ENCODE data around the gene HPDL. TPM values are rescaled to one million over a fixed set of nuclear protein-coding genes. Genes with fewer than 3 reads are reported as not detected.
A peak's percentile ranks its signal among the peaks of the same experiment; 100 is the strongest.
"Not testable (repeated sequence)": the region's sequence is repeated elsewhere in the genome, so short reads cannot be mapped to it uniquely, and the experiment has no call there.

HPDL gene
- 1 to 10 TPM in 2 of 4 donors, under 1 TPM in 1, not detected in 1; 0.16 to 2.3 (median 1.1) TPM for total RNA-seq

DNA sequence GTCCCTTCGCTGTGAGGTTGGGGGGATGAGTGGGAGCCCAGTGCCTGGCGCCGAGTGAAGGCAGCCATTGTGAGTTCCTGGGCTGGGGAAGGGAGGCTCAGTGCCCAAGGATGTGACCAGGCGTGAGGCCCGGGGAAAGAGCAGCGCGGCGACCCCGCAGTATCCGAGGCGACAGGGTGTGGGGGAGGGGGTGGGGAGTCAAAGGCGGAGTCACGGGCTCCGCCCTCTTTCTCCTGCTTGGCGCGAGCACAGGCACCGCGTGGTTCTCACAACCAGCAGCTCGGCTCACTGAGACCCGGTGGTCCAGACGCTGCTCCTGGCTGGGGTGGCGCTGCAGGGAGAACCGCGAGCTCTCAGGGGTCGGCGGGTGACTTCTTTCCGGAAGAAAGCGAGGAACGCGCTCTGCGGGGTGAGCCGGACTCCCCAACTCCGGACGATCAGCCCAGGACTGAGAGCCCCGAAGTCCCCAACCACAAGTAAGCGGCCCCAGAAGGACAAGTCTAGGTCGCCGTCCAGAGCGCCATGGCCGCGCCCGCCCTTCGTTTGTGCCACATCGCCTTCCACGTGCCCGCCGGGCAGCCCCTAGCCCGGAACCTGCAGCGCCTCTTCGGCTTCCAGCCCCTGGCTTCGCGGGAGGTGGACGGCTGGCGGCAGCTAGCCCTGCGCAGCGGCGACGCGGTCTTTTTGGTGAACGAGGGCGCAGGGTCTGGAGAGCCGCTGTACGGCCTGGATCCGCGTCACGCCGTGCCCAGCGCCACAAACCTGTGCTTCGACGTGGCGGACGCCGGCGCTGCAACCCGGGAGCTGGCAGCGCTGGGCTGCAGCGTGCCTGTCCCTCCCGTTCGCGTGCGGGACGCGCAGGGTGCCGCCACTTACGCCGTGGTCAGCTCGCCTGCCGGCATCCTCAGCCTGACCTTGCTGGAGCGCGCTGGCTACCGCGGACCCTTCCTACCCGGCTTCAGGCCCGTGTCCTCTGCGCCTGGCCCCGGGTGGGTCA lies at the start of gene HPDL:
Gene HPDL (plus strand): TSS at position 269 of the 997 bp plus-strand sequence. CDS start 254 bp downstream, at position 523.
- ATAC-seq (peak; percentile 85 to 87), DNase-seq (peak; percentile 38 to 66)
- in situ Hi-C loops (cut with MboI; ENCODE audit: low sequenced_read_pairs in 4 of 4) (no loop called here), intact Hi-C loops (cut with DNase I; ENCODE audit: low total_unique reads) (no loop called here)
- Histone ChIP-seq H3K9me3 (no peaks in the 10 kb centered on the region), H3K4me1 (peaks cover 5 to 23% of the 10 kb centered on the region in 2 donors), H3K4me3 (peak within 1 kb of the TSS; percentile 66 to 72 (median 70)), H3K27me3 (no peaks in the 10 kb centered on the region), H3K27ac (peak within 1 kb of the TSS in 3 of 4 donors; percentile 5 to 33 (median 30)), H3K36me3 (peaks cover 0 to 19% of the 10 kb centered on the region in 2 donors)
- peak; percentile 24 to 47 for TF ChIP-seq POLR2A (IDR thresholded peaks at IDR 0.05)
- TF ChIP-seq, protein P1, sequence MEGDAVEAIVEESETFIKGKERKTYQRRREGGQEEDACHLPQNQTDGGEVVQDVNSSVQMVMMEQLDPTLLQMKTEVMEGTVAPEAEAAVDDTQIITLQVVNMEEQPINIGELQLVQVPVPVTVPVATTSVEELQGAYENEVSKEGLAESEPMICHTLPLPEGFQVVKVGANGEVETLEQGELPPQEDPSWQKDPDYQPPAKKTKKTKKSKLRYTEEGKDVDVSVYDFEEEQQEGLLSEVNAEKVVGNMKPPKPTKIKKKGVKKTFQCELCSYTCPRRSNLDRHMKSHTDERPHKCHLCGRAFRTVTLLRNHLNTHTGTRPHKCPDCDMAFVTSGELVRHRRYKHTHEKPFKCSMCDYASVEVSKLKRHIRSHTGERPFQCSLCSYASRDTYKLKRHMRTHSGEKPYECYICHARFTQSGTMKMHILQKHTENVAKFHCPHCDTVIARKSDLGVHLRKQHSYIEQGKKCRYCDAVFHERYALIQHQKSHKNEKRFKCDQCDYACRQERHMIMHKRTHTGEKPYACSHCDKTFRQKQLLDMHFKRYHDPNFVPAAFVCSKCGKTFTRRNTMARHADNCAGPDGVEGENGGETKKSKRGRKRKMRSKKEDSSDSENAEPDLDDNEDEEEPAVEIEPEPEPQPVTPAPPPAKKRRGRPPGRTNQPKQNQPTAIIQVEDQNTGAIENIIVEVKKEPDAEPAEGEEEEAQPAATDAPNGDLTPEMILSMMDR (IDR thresholded peaks at IDR 0.05 in 4 of 5, conservative IDR thresholded peaks at IDR 0.05 in 1 of 5) = no peak

DNA sequence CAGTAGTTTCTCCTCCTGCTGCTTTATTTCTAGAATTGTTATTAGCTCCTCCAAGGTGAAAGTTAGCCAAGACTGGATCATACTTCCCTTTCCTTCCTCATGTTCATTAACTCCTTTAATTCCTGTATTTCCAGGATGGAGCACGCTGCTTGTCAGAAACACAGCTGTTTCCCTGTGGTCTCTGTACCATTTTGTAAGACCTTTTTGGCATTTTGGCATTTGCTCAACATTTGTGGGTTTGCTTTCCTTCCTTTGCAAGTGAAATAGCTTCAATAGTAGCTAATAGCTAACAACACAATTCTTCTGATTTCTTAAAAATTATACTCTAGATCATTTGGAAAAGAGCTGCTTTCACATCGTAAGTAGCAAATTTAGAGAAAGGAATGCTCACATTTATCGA lies 44.3 kb upstream of the HPDL start:
- no peak for TF ChIP-seq POLR2A (IDR thresholded peaks at IDR 0.05)
- TF ChIP-seq, protein P1 (IDR thresholded peaks at IDR 0.05 in 4 of 5, conservative IDR thresholded peaks at IDR 0.05 in 1 of 5) = no peak
- no peak for DNase-seq
- no peak overlapping the region for H3K4me3 ChIP-seq
- no peak overlapping the region for H3K27ac ChIP-seq
- H3K36me3 ChIP-seq = no peaks in the 10 kb centered on the region
- no peaks in the 10 kb centered on the region for H3K27me3 ChIP-seq
- no peak for ATAC-seq
- no peaks in the 10 kb centered on the region for H3K9me3 ChIP-seq
- in situ Hi-C loops (cut with MboI; ENCODE audit: low sequenced_read_pairs in 4 of 4) = no loop called here
- H3K4me1 ChIP-seq = no peaks in the 10 kb centered on the region
- intact Hi-C loops (cut with DNase I; ENCODE audit: low total_unique reads) = no loop called here

DNA sequence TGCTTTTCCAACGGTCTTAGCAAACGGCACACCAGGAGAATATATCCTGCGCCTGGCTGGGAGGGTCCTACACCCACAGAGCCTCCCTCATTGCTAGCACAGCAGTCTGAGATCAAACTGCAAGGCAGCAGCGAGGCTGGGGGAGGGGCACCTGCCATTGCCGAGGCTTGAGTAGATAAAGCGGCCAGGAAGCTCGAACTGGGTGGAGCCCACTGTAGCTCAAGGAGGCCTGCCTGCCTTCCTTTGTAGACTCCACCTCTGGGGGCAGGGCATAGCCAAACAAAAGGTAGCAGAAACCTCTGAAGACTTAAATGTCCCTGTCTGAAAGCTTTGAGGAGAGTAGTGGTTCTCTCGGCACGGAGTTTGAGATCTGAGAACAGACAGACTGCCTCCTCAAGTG lies 41.8 kb upstream of the HPDL start:
- DNase-seq; H3K9me3 ChIP-seq; ATAC-seq; H3K36me3 ChIP-seq; H3K27ac ChIP-seq; H3K4me3 ChIP-seq; intact Hi-C loops (cut with DNase I; ENCODE audit: low total_unique reads); in situ Hi-C loops (cut with MboI; ENCODE audit: low sequenced_read_pairs in 4 of 4); H3K27me3 ChIP-seq; H3K4me1 ChIP-seq: not testable (repeated sequence)

DNA sequence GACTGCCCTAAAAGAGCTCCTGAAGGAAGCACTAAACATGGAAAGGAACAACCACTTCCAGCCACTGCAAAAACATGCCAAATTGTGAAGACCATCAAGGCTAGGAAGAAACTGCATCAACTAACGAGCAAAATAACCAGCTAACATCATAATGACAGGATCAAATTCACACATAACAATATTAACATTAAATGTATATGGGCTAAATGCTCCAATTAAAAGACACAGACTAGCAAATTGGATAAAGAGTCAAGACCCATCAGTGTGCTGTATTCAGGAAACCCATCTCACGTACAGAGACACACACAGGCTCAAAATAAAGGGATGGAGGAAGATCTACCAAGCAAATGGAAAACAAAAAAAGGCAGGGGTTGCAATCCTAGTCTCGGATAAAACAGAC lies 40.2 kb upstream of the HPDL start:
- H3K9me3 ChIP-seq; intact Hi-C loops (cut with DNase I; ENCODE audit: low total_unique reads); DNase-seq; H3K4me3 ChIP-seq; H3K27me3 ChIP-seq; H3K36me3 ChIP-seq; in situ Hi-C loops (cut with MboI; ENCODE audit: low sequenced_read_pairs in 4 of 4); ATAC-seq; H3K27ac ChIP-seq; H3K4me1 ChIP-seq: not testable (repeated sequence)

DNA sequence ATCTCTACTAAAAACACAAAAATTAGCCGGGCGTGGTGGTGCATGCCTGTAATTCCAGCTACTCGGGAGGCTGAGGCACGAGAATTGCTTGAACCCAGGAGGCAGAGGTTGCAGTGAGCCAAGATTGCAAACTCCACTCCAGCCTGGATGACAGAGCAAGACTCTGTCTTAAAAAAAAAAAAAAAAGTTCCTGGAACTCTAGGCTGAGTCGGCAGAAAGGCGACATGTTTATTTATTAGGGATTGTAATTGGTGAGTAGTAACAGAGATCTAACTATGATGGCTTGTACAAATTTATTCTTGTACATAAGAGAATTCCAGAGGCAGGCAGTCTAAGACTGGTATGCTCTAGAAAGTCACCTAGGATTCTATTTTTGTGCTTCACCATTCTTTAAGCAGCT lies 35.7 kb upstream of the HPDL start:
- H3K9me3 ChIP-seq; H3K27me3 ChIP-seq; ATAC-seq; intact Hi-C loops (cut with DNase I; ENCODE audit: low total_unique reads); H3K4me3 ChIP-seq; in situ Hi-C loops (cut with MboI; ENCODE audit: low sequenced_read_pairs in 4 of 4); H3K27ac ChIP-seq; DNase-seq; H3K4me1 ChIP-seq; H3K36me3 ChIP-seq: not testable (repeated sequence)

DNA sequence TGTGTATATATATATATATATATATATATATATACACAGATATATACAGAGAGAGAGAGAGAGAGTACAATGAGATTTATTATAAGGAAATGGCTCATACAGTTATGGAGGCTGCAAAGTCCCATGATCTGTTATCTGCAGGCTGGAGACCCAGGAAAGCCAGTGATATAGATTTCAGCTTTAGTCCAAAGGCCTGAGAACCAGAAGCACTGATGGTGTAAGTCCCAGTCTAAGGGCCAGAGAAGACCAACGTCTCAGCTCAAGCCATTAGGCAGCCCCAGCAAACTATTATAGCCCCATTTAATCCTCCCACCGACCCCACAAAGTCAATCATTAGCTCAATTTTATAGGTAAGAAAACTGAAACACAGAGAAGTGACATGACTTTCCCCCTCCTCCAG lies 35.0 kb upstream of the HPDL start:
- intact Hi-C loops (cut with DNase I; ENCODE audit: low total_unique reads) = no loop called here
- DNase-seq = no peak
- H3K27me3 ChIP-seq = no peaks in the 10 kb centered on the region
- H3K4me3 ChIP-seq = no peak overlapping the region
- H3K4me1 ChIP-seq = no peaks in the 10 kb centered on the region
- H3K9me3 ChIP-seq = no peaks in the 10 kb centered on the region
- no peak overlapping the region for H3K27ac ChIP-seq
- in situ Hi-C loops (cut with MboI; ENCODE audit: low sequenced_read_pairs in 4 of 4) = no loop called here
- TF ChIP-seq POLR2A (IDR thresholded peaks at IDR 0.05) = no peak
- TF ChIP-seq, protein P1 (IDR thresholded peaks at IDR 0.05 in 4 of 5, conservative IDR thresholded peaks at IDR 0.05 in 1 of 5) = no peak
- H3K36me3 ChIP-seq = no peaks in the 10 kb centered on the region
- no peak for ATAC-seq
